ENCODE results near the gene ACSM2A. TPM values are rescaled to one million over a fixed set of nuclear protein-coding genes. Genes with fewer than 3 reads are reported as not detected.
"Not testable (repeated sequence)": the region's sequence is repeated elsewhere in the genome, so short reads cannot be mapped to it uniquely, and the experiment has no call there.

ACSM2A gene
- not detected for total RNA-seq

GRCh38 chr16:20451364-20451763 is at the start of gene ACSM2A:
Gene ACSM2A (plus strand): TSS chr16:20451521. CDS start chr16:20460115, 8,594 bp downstream.
- not testable (repeated sequence) for DNase-seq

DNA sequence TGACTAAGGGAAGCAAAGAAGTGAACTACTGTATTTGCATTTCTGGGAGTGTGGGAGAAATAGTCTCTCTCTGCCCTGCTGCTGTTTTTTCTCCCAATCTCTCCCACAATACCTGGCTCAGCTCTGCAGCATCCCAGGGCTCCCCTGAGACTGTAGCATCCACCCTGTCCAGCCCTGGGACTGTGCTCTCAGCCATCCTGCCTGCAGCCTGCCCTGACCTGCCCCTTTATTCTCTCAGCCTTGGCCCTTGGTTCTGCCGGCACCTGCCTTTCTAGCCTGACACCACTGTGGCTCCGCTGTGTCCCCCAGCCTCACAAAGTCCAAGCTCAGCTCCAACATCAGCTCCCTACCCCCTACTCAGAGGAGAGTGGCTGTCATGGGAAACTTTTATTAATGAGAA is 48.7 kb upstream of the ACSM2A start:
- DNase-seq, result no peak

- no peak for DNase-seq
Measured at GRCh38 chr16:20404637-20405036, 46.7 kb upstream of the ACSM2A start, which contains the start of gene PDILT. Gene PDILT (minus strand): TSS chr16:20404737. CDS start chr16:20399300, 5,437 bp downstream.

GRCh38 chr16:20409398-20410120 is 41.8 kb upstream of the ACSM2A start, which contains the start of gene ACSM5:
Gene ACSM5 (plus strand): TSS chr16:20409534. CDS start chr16:20411485, 1,951 bp downstream.
- peak; percentile 19 for DNase-seq

GRCh38 chr16:20410121-20410723 is 41.1 kb upstream of the ACSM2A start:
- DNase-seq, result no peak

DNA sequence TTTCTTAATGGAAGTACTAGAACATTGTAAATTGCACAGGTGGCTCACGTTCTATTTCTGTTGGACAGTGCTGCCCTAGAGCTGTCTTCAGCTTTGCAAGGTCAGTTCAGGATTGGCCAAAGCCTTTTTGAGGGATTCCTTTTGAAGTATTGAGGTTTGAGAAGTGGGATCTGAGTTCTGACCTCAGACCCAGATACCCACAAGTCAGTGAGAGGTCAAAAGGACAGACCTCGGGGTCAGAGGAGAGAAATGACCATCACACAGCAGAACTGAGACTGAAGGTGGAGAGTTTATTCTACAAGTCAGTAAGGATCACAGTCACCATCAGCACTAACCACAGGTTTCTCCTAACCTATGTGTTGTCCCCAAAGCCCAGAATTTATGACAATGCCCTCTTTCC is 40.3 kb upstream of the ACSM2A start:
- DNase-seq, result no peak

- no peak for DNase-seq
Measured at GRCh38 chr16:20415541-20415940, 35.8 kb upstream of the ACSM2A start.

DNA sequence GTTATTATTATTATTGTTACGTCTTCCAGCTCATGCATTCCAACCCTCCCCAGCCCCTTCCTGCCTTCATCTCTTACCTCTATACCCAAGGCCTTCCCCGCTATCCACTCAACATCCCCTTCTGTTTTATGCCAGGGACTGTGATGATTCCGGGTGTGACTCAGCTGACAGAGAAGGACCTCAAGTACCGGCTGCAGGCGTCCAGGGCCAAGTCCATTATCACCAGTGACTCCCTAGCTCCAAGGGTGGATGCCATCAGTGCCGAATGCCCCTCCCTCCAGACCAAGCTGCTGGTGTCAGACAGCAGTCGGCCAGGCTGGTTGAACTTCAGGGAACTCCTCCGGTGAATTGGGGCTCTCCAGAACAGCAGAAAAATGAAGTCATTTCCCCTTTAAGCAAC is 32.2 kb upstream of the ACSM2A start:
- DNase-seq, result not testable (repeated sequence)

DNA sequence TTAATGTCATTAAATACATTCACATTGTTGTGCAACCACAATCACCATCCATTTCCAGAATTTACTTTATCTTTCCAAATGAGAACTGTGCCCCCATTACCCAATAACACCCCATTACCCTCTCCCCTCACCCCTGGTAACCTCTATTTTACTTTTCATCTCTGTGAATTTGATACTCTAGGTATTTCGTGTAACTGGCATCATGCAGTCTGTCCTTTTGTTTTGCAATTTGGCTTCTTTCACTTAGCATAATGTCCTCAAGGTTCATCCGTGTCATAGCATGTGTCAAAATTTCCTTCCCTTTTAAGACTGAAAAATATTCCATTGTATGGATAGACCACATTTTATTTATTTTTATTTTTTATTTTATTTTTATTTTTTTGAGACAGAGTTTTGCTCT is 29.6 kb upstream of the ACSM2A start:
- not testable (repeated sequence) for DNase-seq

- not testable (repeated sequence) for DNase-seq
Measured at GRCh38 chr16:20423772-20424128, 27.6 kb upstream of the ACSM2A start.

GRCh38 chr16:20424129-20424866 is 27.0 kb upstream of the ACSM2A start:
- no peak for DNase-seq

- not testable (repeated sequence) for DNase-seq
Measured at GRCh38 chr16:20427401-20427797, 23.9 kb upstream of the ACSM2A start.

- DNase-seq, result not testable (repeated sequence)
Measured at GRCh38 chr16:20429499-20429898, 21.8 kb upstream of the ACSM2A start.

DNA sequence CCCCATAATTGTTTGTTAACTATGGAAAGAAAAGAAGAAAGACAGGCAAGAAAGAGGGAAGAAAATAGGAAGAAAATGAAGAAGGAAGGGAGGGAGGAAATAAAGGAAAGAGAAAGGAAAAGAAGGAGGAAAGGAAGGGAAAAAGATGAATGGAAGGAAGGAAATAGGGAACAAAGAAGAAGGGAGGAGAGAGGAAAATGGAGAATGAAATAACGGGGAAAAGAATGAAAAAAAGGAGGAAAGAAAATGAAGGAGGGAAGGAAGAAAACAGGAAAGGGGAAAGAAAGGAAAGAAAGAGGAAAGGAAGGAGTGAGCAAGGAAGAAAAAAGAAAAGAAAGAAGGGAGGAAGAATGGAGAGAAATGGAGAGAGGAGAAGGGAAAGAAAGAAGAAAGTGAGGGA is 20.8 kb upstream of the ACSM2A start:
- not testable (repeated sequence) for DNase-seq

DNA sequence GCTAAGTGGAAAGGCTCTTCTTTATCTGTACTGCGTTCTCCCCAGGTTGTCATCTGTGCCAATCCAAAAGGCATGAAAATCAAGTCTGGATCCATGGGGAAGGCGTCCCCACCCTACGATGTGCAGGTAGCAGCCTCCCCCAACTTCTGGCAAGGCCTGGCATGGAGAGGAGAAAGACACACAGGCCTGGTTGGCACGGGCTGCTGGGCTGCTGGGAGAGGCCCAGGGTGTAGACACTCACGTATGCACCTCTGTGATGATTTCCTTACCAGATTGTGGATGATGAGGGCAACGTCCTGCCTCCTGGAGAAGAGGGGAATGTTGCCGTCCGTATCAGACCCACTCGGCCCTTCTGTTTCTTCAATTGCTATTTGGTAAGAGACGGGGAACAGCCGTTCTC is 20.4 kb upstream of the ACSM2A start:
- DNase-seq, result no peak

DNA sequence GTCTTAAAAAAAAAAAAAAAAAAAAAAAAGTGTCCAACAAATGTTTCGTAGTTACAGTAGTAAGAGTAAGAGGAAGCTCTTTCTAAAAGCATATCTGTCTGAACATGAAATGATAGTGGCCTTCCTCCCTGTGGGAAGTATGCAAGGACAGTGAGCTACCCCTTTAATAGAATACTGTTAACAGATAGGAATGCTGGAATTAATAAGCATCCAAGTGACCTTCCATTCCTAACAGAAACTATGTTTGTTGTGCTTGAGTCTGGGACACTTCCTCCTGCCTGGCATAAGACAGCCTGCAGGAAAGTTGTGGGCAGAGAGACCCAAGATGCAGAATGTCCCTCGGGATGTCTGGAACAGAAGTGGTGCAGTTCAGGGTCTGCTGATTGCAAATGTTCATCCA is 12.4 kb upstream of the ACSM2A start:
- not testable (repeated sequence) for DNase-seq

DNA sequence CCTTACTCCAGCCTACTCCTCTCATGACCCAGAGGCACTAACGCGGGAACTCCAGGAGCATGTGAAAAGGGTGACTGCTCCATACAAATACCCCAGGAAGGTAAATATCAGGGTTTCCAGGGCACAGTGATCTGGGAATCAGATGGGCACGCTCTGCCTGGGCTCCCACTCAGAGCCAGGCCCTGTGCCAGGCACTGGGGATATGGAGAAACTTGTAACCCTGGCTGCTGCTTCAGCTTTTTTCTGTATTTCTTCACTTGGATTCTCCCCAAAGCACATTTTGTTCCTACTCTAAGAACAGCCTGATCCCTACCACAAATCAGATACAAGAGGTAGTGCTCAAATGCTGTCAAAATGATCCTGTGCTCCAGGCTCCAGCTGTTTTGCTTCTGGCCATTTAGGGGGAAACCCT is 11.5 kb upstream of the ACSM2A start:
- peak; percentile 49 for DNase-seq

DNA sequence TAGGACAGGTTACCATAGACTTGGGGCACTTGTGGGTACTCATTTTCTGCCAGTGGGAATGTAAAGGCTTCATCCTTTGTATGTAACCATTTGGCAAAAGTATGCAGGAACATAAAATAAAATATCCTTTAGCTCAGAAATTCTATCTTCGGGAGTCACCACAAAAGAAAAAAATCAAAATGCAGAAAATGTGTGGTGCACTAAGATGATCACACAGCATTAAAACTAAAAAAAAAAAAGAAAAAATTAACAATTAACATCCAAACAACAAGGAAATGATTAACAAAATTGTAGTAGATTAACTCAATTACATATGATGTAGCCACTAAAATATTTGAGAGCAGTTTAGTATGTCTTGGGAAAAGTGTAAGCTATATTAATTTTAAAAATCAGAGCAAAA is 10.6 kb upstream of the ACSM2A start:
- DNase-seq, result not testable (repeated sequence)

GRCh38 chr16:20441191-20441590 is 10.1 kb upstream of the ACSM2A start:
- DNase-seq, result peak; percentile 20

- not testable (repeated sequence) for DNase-seq
Measured at GRCh38 chr16:20441859-20442258, 9.5 kb upstream of the ACSM2A start.

DNA sequence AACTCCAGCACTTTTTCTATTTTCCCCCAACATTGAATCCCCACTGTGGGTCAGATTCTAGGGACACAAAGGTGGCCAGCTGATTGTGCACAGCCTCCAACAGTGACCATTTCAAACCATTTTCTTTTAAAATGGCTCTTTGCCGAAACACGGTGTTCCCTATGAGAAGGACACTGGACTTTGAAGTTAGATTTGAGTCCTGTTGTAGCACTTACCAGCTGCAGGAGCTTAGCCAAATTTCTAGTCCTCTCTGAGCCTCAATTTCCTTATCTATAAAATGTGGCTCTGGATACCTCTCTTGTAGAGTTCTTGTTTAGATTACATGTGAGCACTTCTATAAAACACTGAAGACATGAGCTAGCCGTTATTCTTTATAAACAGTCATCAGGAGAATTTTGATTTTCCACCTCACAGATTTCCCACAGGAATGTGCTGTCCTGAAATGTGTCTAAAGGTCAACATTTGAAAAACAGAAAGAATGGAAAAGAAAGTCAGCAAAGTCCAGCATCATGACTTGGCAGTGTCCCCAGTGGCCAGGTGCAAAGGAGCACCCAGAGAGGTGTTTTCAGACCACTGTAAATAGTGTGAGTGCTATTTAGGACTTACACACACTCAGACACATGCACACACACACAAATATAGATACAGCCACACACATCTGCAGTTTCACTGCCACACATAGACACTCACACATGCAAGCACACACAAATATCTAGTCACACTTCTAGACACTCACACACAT is 4.5 kb upstream of the ACSM2A start:
- not testable (repeated sequence) for DNase-seq

GRCh38 chr16:20453633-20454032 is 2.3 kb downstream of the ACSM2A start:
- DNase-seq, result not testable (repeated sequence)

Data from tongue (tissue), 2 donors.